GM19193 (cell line): Measurements from ENCODE around the gene STK24.

Experiments
- POLR2A ChIP-seq: IDR thresholded peaks from 4 replicates; pipeline ENCODE4 v1.6.1; 2011; ENCODE audit not compliant: insufficient read depth, insufficient read length; ENCODE audit errors: extremely low read depth

Gene STK24

GRCh38 chr13:98470920-98471319 lies 106.0 kb downstream of the STK24 start:
- TF ChIP-seq POLR2A = no peak

DNA sequence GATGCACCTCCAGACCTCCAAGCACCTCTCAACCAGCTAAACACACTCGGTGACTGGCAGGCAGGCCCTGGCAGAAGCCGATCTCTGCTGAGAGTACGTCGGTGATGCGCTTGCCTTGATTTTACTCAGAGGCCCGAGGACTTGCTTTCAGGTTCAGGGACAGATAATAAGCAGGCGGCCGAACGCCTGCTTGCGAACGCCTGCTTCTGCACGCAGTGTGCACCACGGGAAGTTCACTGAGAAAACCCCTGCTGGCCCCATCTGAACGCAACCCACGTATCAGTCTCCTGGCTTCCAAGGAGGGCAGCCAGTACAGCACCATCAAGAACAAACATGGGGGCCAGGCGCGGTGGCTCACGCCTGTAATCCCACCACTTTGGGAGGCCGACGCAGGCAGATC lies 108.0 kb downstream of the STK24 start:
- no peak for TF ChIP-seq POLR2A

DNA sequence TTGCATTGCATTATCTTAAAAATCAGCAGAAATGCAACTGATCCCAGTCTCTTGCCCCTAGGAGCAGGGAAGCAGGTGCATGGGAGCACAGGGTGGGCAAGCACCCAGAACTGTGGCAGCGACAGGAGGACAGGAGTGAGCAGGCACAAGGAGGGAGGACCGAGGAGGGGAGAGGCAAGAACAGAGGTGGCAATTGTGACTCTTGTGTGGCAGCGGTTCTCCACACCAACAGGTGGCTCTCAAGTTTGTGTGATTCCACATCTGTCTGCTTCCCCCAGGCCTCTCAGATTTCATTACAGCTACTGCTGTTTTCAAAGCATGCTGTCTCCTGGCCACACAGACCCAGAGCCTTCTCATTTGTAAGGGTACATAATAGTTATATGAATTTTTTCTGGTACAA lies 108.5 kb downstream of the STK24 start:
- no peak for TF ChIP-seq POLR2A

GRCh38 chr13:98467263-98467985 lies 109.5 kb downstream of the STK24 start:
- no peak for TF ChIP-seq POLR2A

GRCh38 chr13:98466634-98467236 lies 110.2 kb downstream of the STK24 start:
- no peak for TF ChIP-seq POLR2A

- no peak for TF ChIP-seq POLR2A
These were observed 114.0 kb downstream of the STK24 start for GRCh38 chr13:98462946-98463345.

DNA sequence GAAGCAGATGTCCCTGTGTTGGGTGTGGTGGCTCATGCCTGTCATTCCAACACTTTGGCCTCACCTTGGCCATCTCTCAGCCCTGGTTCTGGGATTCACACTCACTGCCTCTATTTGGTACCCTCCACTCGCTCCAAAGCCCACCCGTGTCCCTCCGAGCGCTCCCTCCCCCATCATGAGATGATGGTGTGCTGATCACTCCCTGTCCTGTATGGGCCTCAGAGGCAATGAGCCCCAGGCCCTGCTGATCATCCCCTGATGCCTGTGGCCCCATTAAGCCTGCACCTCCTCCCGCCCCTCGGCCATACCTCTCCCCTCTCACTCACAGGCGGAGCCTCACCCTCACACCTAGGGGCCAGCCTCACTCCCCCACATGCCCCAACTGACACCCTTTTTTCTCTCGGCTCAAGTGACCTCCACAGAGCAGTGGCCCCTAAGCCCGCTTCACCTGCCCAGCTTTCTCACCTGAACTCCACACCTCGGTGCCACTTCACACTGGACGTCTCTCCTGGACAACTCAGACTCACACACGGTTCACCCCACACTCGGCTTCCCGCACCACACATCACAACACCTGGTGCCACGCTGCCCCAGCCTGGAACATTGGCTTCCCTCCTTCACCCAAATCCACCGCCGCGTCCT lies 114.5 kb downstream of the STK24 start:
- TF ChIP-seq POLR2A = no peak

GRCh38 chr13:98461486-98462240 lies 115.2 kb downstream of the STK24 start:
- TF ChIP-seq POLR2A = no peak

- TF ChIP-seq POLR2A = no peak
These were observed 116.4 kb downstream of the STK24 start for GRCh38 chr13:98460516-98460915.

- TF ChIP-seq POLR2A = no peak
These were observed 117.1 kb downstream of the STK24 start for GRCh38 chr13:98459721-98460370.

DNA sequence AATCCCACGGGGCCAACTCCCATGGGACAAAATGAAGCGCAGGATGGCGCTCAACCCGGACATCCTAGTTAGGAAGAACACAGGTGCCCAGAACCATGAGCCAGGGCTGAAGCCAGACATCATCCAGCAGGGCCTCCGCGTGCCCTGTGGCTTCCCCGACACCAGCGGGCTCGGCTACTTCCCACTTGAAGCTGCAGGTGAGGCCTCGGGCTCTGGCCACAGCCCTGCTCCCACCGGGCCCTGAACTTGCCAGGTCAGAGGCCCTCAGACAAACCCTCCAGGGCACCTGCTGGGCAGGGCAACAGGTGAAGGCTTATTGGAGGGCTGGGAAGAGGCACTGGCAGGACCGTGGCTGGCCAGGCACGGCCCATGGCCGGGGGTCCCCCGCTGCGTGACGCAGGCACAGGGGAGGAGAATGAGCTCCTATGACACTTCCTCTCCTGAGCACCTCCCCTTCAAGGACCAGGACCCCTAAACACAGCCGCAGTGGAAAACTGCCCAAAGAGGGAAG lies 117.7 kb downstream of the STK24 start:
- no peak for TF ChIP-seq POLR2A

GRCh38 chr13:98458431-98458830 lies 118.5 kb downstream of the STK24 start:
- TF ChIP-seq POLR2A = no peak

- no peak for TF ChIP-seq POLR2A
These were observed 119.9 kb downstream of the STK24 start for GRCh38 chr13:98457053-98457452.

- TF ChIP-seq POLR2A = no peak
These were observed 120.5 kb downstream of the STK24 start for GRCh38 chr13:98456413-98456845.
